ENCODE results near the gene GANC.

DNA sequence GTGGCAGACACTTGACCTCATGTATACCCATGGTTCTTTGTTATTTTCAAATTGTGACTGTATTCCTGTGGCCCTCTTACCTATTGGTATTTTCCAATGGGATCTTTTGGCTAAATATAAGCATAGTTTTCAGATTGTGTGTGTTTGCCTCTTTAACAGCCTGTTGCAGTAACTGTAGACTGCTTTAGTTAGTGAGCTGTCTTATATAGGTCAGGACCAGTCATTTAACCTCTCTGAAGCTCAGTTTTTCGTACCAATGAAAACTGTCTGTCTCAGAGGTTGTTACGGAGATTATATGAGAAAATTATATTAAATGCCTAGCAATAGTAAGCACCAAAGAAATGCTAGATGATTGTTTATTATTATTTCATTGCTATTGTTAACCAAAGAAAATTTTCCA lies 57.0 kb downstream of the GANC start:
- TF ChIP-seq, protein P1, sequence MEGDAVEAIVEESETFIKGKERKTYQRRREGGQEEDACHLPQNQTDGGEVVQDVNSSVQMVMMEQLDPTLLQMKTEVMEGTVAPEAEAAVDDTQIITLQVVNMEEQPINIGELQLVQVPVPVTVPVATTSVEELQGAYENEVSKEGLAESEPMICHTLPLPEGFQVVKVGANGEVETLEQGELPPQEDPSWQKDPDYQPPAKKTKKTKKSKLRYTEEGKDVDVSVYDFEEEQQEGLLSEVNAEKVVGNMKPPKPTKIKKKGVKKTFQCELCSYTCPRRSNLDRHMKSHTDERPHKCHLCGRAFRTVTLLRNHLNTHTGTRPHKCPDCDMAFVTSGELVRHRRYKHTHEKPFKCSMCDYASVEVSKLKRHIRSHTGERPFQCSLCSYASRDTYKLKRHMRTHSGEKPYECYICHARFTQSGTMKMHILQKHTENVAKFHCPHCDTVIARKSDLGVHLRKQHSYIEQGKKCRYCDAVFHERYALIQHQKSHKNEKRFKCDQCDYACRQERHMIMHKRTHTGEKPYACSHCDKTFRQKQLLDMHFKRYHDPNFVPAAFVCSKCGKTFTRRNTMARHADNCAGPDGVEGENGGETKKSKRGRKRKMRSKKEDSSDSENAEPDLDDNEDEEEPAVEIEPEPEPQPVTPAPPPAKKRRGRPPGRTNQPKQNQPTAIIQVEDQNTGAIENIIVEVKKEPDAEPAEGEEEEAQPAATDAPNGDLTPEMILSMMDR (conservative IDR thresholded peaks at IDR 0.05 in 1 of 2, IDR thresholded peaks at IDR 0.05 in 1 of 2; ENCODE audit: low read depth in 1 of 2, low read length in 2 of 2): no peak
- no peak for TF ChIP-seq EZH2 (IDR thresholded peaks at IDR 0.05; ENCODE audit: low read length, missing control alignments)
